Endothelial cell of hepatic sinusoid (primary cell): ENCODE measurements around the gene CLSTN2.

Source experiments
- in situ Hi-C: cut with HindIII; loops from 2 replicates; pipeline ENCODE4 v1.10.0; 2017; ENCODE audit warnings: low sequenced_read_pairs

The CLSTN2 gene

DNA sequence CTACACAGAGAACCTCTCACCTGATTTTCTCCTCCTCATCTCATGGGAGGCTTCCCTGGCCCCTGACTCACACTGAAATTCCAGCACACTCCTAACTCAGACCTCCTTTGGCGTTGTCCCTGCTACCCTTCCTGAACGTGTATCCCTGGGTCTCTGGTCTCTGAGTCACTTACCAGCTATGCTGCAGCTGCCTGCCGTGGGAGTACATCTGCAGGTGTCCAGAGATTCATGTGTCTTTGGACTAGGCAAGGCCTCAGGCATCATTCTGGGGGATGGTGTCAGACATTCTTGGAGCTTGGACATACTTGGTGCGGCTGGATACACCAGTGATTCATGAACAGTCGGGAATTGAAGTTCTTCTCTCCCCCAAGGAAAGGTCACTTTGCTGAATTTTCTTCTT is 594.1 kb downstream of the CLSTN2 start:
- in situ Hi-C loops, result no loop called here

DNA sequence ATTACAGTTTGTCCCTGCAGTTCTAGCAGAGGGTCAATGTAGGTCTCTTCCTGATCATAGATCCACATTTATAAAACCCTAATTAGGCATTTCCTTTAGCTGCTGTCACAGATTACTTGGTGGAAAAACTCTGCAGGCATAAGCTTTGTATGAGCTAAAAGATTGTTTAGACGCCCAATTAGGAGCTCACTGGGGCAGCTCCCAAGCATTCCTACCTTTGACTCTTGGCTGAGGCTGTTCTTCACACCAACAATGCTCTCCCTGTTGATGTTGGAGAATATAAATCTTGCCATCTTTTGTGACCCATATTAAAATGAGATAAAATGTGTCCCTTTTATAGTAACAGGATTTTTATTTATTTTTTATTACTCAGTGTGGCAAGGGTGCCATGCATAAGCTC is 594.6 kb downstream of the CLSTN2 start:
- in situ Hi-C loops, result no loop called here

GRCh38 chr3:140530131-140530530 is 595.1 kb downstream of the CLSTN2 start:
- in situ Hi-C loops, result no loop called here

GRCh38 chr3:140530603-140531002 is 595.6 kb downstream of the CLSTN2 start:
- in situ Hi-C loops, result no loop called here

DNA sequence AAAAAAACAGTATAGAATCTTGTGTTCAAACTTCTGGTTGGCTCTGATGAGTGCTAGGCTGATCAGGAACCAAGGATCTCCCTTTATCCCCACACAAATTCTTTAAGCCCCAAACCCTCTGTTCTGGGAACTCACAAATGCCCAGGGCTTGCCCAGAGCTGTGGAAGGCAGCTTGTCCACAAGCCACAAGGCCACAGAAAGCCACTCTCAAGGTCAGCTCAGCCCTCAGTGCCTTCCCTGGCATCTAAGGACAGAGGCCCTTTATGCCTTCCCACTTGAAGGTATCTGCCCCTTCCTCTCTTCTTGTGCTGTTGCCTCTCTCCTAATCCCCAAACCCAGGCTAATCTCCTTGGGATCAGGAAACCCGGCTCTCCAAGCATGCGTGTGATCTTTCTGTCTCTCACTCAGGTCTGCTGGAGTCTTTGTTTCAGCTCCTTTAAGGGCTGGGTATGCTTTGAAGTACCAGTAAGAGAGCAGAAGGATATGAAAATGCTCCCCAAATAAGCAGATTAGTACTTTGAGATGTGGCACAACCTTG is 597.9 kb downstream of the CLSTN2 start:
- in situ Hi-C loops, result no loop called here

- in situ Hi-C loops, result no loop called here
These were observed 602.1 kb downstream of the CLSTN2 start for GRCh38 chr3:140536926-140537726.

DNA sequence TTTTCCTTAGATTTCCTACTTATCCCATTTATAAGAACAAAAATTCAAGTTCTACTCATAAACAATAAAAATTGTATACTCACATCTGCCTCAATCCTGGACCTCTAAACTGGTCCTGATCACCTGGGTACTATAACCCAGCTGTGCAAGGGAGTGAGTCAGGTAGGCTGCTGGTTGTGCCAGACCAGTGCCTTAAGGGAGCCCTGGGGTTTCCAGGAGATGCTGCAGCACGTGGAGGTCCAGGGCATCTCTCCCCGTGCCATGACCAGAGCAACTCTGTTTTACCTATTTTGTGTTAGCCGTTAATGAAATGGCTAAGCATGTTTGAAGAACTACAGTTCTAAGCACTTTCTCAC is 602.7 kb downstream of the CLSTN2 start:
- in situ Hi-C loops, result no loop called here

DNA sequence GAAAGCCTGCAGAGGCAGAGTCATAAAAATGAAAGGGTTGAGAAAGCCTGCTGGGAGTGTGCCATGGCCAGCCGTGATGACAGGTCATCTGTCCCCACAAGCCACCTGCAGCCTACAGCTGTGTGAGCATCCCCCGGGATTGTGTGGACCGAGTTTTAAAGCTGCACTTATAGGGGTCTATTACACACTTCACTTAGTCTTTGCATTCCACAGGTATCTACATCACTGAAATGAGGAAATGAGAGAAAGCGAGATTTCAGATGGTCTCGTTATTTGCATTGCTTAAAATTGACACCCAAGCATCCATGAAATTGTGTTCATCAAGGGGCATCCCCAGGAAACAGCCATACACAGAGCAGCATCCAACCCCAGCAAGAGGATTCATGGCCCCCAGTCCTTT is 605.3 kb downstream of the CLSTN2 start:
- in situ Hi-C loops, result no loop called here

DNA sequence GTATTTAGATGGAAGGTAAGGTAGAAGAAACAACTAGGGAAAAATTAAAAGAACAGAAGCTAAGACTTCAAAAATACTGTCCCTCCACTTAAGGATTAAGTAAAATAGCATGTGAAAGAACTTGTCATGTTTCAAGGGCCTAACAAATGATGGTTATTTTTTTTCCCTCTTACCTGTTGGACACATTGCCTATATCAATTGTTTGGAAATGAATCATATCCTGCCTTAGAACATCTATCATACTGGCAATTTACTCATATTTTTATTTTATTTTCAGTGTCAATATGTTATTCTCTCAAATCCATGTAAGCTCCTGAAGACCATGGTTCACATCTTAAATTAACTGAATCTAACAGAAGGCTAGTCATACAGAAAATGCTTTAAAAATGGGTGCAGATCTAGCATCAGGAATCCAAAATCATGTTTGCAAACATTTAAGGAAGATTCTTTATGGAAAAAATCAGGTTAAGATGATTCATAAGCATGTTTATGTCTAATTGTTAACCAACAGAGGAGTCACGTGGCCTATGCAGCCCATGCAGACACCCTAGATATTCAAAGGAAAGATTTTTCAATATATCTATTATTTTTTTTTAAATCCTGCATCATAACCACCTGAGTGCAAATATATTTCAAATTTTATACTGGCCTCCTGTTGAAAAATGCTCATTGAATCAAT is 607.1 kb downstream of the CLSTN2 start:
- in situ Hi-C loops, result no loop called here

DNA sequence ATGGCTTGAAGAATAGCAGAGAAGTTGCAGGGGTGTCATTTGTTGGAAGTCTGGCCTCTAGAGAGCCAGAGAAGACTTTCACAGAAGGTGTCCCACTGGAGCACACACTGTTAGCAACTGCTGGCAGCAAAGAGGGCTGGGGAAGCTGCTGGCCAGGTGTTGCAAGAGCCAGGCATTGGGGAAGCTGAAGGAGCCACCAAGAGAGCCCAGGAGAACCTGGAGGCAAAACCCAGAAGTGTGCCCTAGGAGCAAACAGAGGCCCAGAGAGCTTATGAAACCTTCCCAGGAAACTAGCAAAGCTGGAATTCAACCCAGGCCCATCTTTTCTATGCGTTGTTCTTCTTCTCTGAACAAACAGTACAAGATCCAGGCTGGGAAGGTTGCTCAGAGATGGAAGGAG is 610.2 kb downstream of the CLSTN2 start:
- in situ Hi-C loops, result no loop called here

- in situ Hi-C loops, result no loop called here
These were observed 610.8 kb downstream of the CLSTN2 start for GRCh38 chr3:140545756-140546155.

DNA sequence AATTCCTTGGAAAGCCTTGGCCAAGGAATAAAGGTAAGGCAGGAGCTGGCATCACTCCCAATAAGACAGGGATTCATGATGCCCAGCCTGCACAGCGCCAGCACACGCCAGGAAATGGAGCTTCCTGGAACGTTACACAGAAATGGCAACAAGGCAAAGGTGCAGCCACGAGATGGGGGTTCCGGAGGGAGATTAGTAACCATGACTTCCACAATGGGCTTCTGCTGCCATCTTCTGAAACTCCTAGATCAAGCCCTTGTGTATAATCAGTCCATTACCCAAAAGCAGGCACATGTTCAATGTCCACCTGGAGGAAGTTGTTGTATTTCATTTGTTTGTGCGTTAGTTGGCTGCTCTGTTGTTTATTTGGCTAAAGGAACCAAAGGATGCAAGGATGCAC is 611.7 kb downstream of the CLSTN2 start:
- in situ Hi-C loops, result no loop called here

DNA sequence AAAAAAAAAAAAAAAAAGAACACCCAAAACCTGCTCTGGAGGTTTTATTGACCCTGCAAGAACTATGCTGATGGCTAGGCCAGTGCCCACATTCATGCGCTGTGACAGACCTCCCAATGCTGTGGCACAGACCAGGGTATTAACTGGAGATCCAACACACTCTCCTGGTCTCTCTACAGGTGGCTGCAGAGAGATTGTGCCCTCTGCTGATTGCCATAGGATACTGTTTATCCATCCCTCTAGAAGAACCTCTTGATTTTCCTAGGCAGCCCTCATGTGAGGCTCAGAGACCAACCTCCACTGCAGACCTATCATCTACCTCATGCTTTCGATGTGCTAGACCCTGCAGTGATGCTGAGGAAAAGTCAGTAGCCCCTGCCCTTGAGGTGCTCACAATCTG is 617.4 kb downstream of the CLSTN2 start:
- in situ Hi-C loops, result no loop called here

DNA sequence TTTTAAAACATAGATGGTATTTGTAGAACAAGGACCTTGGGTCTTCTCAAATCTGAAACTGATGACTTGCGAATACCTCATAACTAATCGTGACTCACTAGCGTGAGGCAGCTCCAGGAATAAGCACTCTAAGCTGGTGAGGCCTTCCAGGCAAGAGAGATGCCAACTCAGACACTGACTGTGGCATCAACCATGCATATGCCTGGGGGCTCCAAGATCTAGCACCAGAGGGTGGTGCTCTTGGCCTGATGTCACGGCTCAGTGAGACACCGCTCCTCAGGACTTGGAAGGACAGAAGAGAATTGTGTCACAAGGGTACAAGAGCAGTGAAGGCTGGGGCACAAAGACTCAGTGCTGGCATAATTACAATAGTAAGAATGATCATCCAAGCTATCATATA is 617.9 kb downstream of the CLSTN2 start:
- in situ Hi-C loops, result no loop called here

DNA sequence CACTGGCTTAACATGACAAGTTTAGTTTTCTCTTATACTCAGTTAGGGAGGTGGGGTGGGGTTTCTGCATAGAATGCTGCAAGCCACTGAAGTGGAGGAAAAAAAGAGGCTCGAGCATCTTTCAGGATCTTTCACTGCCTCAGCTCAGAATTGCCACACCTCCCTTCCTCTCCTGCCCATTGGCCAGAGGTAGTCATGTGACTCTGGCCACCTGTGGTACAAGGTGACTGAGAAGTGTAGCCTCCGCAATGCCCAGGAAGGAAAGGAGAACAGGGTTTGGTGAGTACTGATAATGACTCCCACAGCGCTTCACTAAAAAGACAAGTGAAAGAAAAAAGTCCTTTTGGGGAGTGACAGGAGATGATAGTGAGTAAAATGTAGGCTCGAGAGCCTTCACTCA is 618.6 kb downstream of the CLSTN2 start:
- in situ Hi-C loops, result no loop called here

- in situ Hi-C loops, result no loop called here
These were observed 620.7 kb downstream of the CLSTN2 start for GRCh38 chr3:140555666-140556065.

- in situ Hi-C loops, result no loop called here
These were observed 622.5 kb downstream of the CLSTN2 start for GRCh38 chr3:140557476-140557875.

- in situ Hi-C loops, result no loop called here
These were observed 624.6 kb downstream of the CLSTN2 start for GRCh38 chr3:140559546-140559945.

- in situ Hi-C loops, result no loop called here
These were observed 628.3 kb downstream of the CLSTN2 start for GRCh38 chr3:140563206-140563760.

- in situ Hi-C loops, result no loop called here
These were observed 633.1 kb downstream of the CLSTN2 start for GRCh38 chr3:140568131-140568530.

DNA sequence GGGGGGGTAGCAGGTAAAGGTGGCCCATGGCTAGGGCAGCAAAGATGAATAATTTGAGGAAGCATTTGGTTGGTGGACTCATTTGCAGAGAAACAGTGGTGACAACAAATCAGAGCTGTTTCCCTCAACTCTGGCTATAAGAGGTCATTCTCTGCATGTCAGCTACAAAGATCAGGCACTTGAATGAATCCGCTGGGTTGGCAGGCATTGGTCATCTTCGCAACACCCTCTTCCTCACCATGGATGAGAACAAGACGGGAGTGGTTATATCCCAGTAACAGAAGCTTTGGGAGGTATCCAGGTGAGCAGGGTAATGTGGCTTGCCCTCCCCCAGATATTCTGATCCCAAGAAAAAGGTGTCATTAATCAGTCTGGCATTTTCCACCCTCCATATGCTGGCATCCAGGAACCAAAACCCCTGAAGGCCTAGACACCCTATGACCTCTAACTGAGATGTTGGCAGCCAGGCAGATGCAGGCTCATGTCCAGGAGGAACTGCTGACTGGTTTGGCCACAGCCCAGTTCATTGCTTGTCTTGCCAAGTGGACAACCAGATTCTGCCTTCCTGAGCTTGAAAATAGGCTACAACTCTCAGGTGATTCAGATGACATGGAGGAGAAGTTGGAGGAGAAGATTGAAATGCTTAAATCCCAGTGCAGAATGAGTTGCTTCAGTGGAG is 634.0 kb downstream of the CLSTN2 start:
- in situ Hi-C loops, result no loop called here
